Activated CD8-positive, alpha-beta T cell treated with anti-CD3 and anti-CD28 coated beads for 36 hours (primary cell): ENCODE results near the gene DPPA5. TPM values are rescaled to one million over a fixed set of nuclear protein-coding genes. Genes with fewer than 3 reads are reported as not detected.

ENCODE experiments used
- ATAC-seq: fragments of 200-7000 bp; cut with Tn5 transposase; one replicate; pipeline ENCODE4 v1.10.0; 2021; ENCODE audit warnings: mild to moderate bottlenecking, moderate library complexity
- CTCF ChIA-PET: fragments of 350-600 bp; sonication (Branson Sonifier 250); formaldehyde crosslinking; loops from one replicate; lab custom pipeline; 2021; ENCODE audit warnings: antibody characterized with exemption; lab: Charles Lee
- POLR2A ChIA-PET: fragments of 350-600 bp; sonication (Branson Sonifier 250); formaldehyde crosslinking; loops from one replicate; lab custom pipeline; 2021; ENCODE audit warnings: antibody characterized with exemption; lab: Charles Lee
- DNase-seq: peaks from one replicate; pipeline ENCODE4 v3.0.0-alpha.2; 2020
- H3K27ac Mint-ChIP-seq: one replicate; pipeline ENCODE4 v1.8.0; 2021; ENCODE audit warnings: mild to moderate bottlenecking, mixed read lengths
- H3K27me3 Mint-ChIP-seq: one replicate; pipeline ENCODE4 v1.8.0; 2021; ENCODE audit warnings: mixed read lengths
- H3K36me3 Mint-ChIP-seq: one replicate; pipeline ENCODE4 v1.8.0; 2021; ENCODE audit warnings: low read depth, mixed read lengths
- H3K4me1 Mint-ChIP-seq: one replicate; pipeline ENCODE4 v1.8.0; 2021; ENCODE audit warnings: low read depth, mixed read lengths
- H3K4me3 Mint-ChIP-seq: one replicate; pipeline ENCODE4 v1.8.0; 2021; ENCODE audit warnings: mild to moderate bottlenecking, moderate library complexity, mixed read lengths
- H3K9me3 Mint-ChIP-seq: one replicate; pipeline ENCODE4 v1.8.0; 2021; ENCODE audit warnings: mixed read lengths
- CTCF ChIP-seq: fragments of 200-600 bp; IDR thresholded peaks from one replicate; pipeline ENCODE4 v1.8.0; 2022; ENCODE audit warnings: antibody characterized with exemption, mild to moderate bottlenecking
- intact Hi-C: fragments of 100-400 bp; cut with micrococcal nuclease; formaldehyde crosslinking; loops from one replicate; pipeline ENCODE4 v1.10.0; 2022
- total RNA-seq, 2 experiments: library from RNA; stranded (reverse); gene quantifications; one replicate each; pipeline ENCODE4 v1.2.3, GENCODE V29; 2021

DPPA5 gene
- not detected for total RNA-seq

- Mint-ChIP-seq H3K27me3 (peaks cover 13% of the 10 kb centered on the region), H3K4me3 (no peak within 1 kb of the TSS), H3K36me3 (no peaks in the 10 kb centered on the region), H3K27ac (no peak within 1 kb of the TSS), H3K9me3 (no peaks in the 10 kb centered on the region), H3K4me1 (no peaks in the 10 kb centered on the region)
- CTCF ChIA-PET, result interaction anchor here (1.2 kb wide), 1 partner anchor 11 kb away, joined by 4 read pairs; no protein-coding TSS in a partner anchor
- TF ChIP-seq CTCF, result no peak
- POLR2A ChIA-PET, result no interaction called here
- intact Hi-C loops, result no loop called here
- no peak for ATAC-seq
- DNase-seq, result no peak
Observed at GRCh38 chr6:73353636-73354593, at the start of gene DPPA5. TSS of gene DPPA5 (minus strand) at chr6:73354276. CDS start at chr6:73354225, 51 bp downstream.

- CTCF ChIA-PET, result no interaction called here
Observed at GRCh38 chr6:73400656-73401055, 46.6 kb upstream of the DPPA5 start.

GRCh38 chr6:73395875-73396274, 41.8 kb upstream of the DPPA5 start:
- H3K27me3 Mint-ChIP-seq, result peaks cover 4% of the 10 kb centered on the region
- TF ChIP-seq CTCF, result no peak
- peaks cover 9% of the 10 kb centered on the region for H3K4me1 Mint-ChIP-seq
- no peak overlapping the region for H3K4me3 Mint-ChIP-seq
- no peak overlapping the region for H3K27ac Mint-ChIP-seq
- H3K9me3 Mint-ChIP-seq, result no peaks in the 10 kb centered on the region
- POLR2A ChIA-PET, result interaction anchor here (0.7 kb wide), 1 partner anchor 13 kb away, joined by 3 read pairs; no protein-coding TSS in a partner anchor
- CTCF ChIA-PET, result no interaction called here
- no peak for ATAC-seq
- DNase-seq, result no peak
- intact Hi-C loops, result no loop called here
- H3K36me3 Mint-ChIP-seq, result no peaks in the 10 kb centered on the region

More at GRCh38 chr6:73400656-73401055, 46.6 kb upstream of the DPPA5 start:
- no peak for DNase-seq
- intact Hi-C loops, result no loop called here
- Mint-ChIP-seq H3K36me3 (no peaks in the 10 kb centered on the region), H3K27me3 (no peaks in the 10 kb centered on the region), H3K4me3 (no peak overlapping the region), H3K27ac (no peak overlapping the region), H3K9me3 (no peaks in the 10 kb centered on the region), H3K4me1 (no peaks in the 10 kb centered on the region)
- no peak for TF ChIP-seq CTCF
- no peak for ATAC-seq
- POLR2A ChIA-PET, result no interaction called here

GRCh38 chr6:73394577-73395354, 40.7 kb upstream of the DPPA5 start, which contains the start of gene DDX43:
TSS of gene DDX43 (plus strand) at chr6:73394828. CDS start at chr6:73394906, 78 bp downstream.
- CTCF ChIA-PET, result no interaction called here
- DNase-seq, result peak; percentile 50
- Mint-ChIP-seq H3K36me3 (no peaks in the 10 kb centered on the region), H3K27me3 (peaks cover 4% of the 10 kb centered on the region), H3K4me1 (peaks cover 9% of the 10 kb centered on the region), H3K4me3 (peak within 1 kb of the TSS; percentile 56), H3K27ac (peak within 1 kb of the TSS; percentile 77), H3K9me3 (no peaks in the 10 kb centered on the region)
- intact Hi-C loops, result no loop called here
- ATAC-seq, result peak; percentile 81
- POLR2A ChIA-PET, result interaction anchor here (0.5 to 0.9 kb wide), 3 partner anchors 14 to 220 kb away, joined by 3 read pairs; no protein-coding TSS in a partner anchor
- TF ChIP-seq CTCF, result no peak
